GM23338 (cell line): ENCODE results near the gene PRCC. TPM values are rescaled to one million over a fixed set of nuclear protein-coding genes. Genes with fewer than 3 reads are reported as not detected.

Experiments used
- ATAC-seq: fragments of 200-7000 bp; cut with Tn5 transposase; 3 replicates; pipeline ENCODE4 v1.9.1; 2020
- DNase-seq: peaks from one replicate; pipeline ENCODE4 v3.0.0-alpha.2; 2015; ENCODE audit warnings: low spot score
- H2AFZ ChIP-seq: fragments of 200-600 bp; sonication (generic); 2 replicates; pipeline ENCODE4 v1.8.0; 2016; ENCODE audit warnings: antibody characterized with exemption, mild to moderate bottlenecking, moderate library complexity
- H3F3A ChIP-seq: fragments of 200-600 bp; sonication (generic); replicated peaks from 2 replicates; pipeline ENCODE4 v1.8.0; 2017; ENCODE audit warnings: antibody characterized with exemption, mixed run types, low read depth
- H3K27ac ChIP-seq: fragments of 200-600 bp; sonication (generic); 2 replicates; pipeline ENCODE4 v1.6.1; 2016; ENCODE audit warnings: low read depth
- H3K27me3 ChIP-seq: fragments of 200-600 bp; sonication (generic); 2 replicates; pipeline ENCODE4 v1.8.0; 2016; ENCODE audit warnings: mild to moderate bottlenecking, mixed run types, moderate library complexity; ENCODE audit not compliant: insufficient read depth
- H3K36me3 ChIP-seq: fragments of 200-600 bp; sonication (generic); 2 replicates; pipeline ENCODE4 v1.8.0; 2016; ENCODE audit warnings: mild to moderate bottlenecking; ENCODE audit not compliant: insufficient read depth
- H3K4me1 ChIP-seq: fragments of 200-600 bp; sonication (generic); 2 replicates; pipeline ENCODE4 v1.8.0; 2016; ENCODE audit warnings: mild to moderate bottlenecking, moderate library complexity; ENCODE audit not compliant: insufficient read depth
- H3K4me2 ChIP-seq: fragments of 200-600 bp; sonication (generic); 2 replicates; pipeline ENCODE4 v1.7.1; 2017; ENCODE audit warnings: mixed run types
- H3K4me3 ChIP-seq: fragments of 200-600 bp; sonication (generic); 2 replicates; pipeline ENCODE4 v1.6.1; 2016; ENCODE audit warnings: mixed run types
- H3K79me2 ChIP-seq: fragments of 200-600 bp; sonication (generic); replicated peaks from 2 replicates; pipeline ENCODE4 v1.8.0; 2017; ENCODE audit warnings: mild to moderate bottlenecking; ENCODE audit not compliant: insufficient read depth
- H3K9me2 ChIP-seq: fragments of 200-600 bp; sonication (generic); 2 replicates; pipeline ENCODE4 v1.8.0; 2017; ENCODE audit not compliant: insufficient read depth
- H4K20me1 ChIP-seq: fragments of 200-600 bp; sonication (generic); replicated peaks from 2 replicates; pipeline ENCODE4 v1.8.0; 2017; ENCODE audit warnings: mild to moderate bottlenecking; ENCODE audit not compliant: insufficient read depth
- H3K27ac Mint-ChIP-seq: 2 replicates; pipeline ENCODE4 v1.8.0; 2020; ENCODE audit warnings: inconsistent platforms, mild to moderate bottlenecking, moderate library complexity, mixed read lengths
- H3K27me3 Mint-ChIP-seq: 3 replicates; pipeline ENCODE4 v1.8.0; 2022; ENCODE audit warnings: low read depth, mild to moderate bottlenecking, moderate library complexity, mixed read lengths, inconsistent platforms; ENCODE audit not compliant: insufficient read depth, poor library complexity
- H3K36me3 Mint-ChIP-seq: 3 replicates; pipeline ENCODE4 v1.8.0; 2021; ENCODE audit warnings: low read depth, mild to moderate bottlenecking, inconsistent platforms, moderate library complexity, mixed read lengths
- H3K4me1 Mint-ChIP-seq: 3 replicates; pipeline ENCODE4 v1.8.0; 2020; ENCODE audit warnings: mild to moderate bottlenecking, inconsistent platforms, mixed read lengths
- H3K4me3 Mint-ChIP-seq: 3 replicates; pipeline ENCODE4 v1.8.0; 2021; ENCODE audit warnings: moderate library complexity, mild to moderate bottlenecking, inconsistent platforms, mixed read lengths
- H3K9me3 Mint-ChIP-seq: 3 replicates; pipeline ENCODE4 v1.8.0; 2020; ENCODE audit warnings: moderate library complexity, mild to moderate bottlenecking, inconsistent platforms, mixed read lengths
- CREB1 ChIP-seq: fragments of 250-450 bp; sonication (Bioruptor Pico); IDR thresholded peaks from 2 replicates; pipeline ENCODE4 v1.5.0; 2020; ENCODE audit warnings: low read depth, mild to moderate bottlenecking, moderate library complexity
- EZH2 ChIP-seq: fragments of 200-600 bp; sonication (generic); IDR thresholded peaks from one replicate; pipeline ENCODE4 v1.8.0; 2017; ENCODE audit warnings: antibody characterized with exemption, mild to moderate bottlenecking, low read depth; ENCODE audit not compliant: unreplicated experiment
- EZH2phosphoT487 ChIP-seq: fragments of 200-600 bp; sonication (generic); IDR thresholded peaks from one replicate; pipeline ENCODE4 v1.8.1; 2018; ENCODE audit warnings: antibody characterized with exemption; ENCODE audit not compliant: unreplicated experiment
- JUNB ChIP-seq: IDR thresholded peaks from one replicate; pipeline ENCODE4 v1.6.1; 2016; ENCODE audit warnings: antibody characterized with exemption; ENCODE audit not compliant: unreplicated experiment
- NANOG ChIP-seq: IDR thresholded peaks from 2 replicates; pipeline ENCODE4 v1.6.1; 2016; ENCODE audit warnings: antibody characterized with exemption, borderline replicate concordance
- POLR2AphosphoS5 ChIP-seq: IDR thresholded peaks from 2 replicates; pipeline ENCODE4 v1.6.1; 2016; ENCODE audit warnings: antibody characterized with exemption, low read depth
- STAT1 ChIP-seq: IDR thresholded peaks from one replicate; pipeline ENCODE4 v1.6.1; 2016; ENCODE audit warnings: antibody characterized with exemption; ENCODE audit not compliant: unreplicated experiment
- ZNF114 ChIP-seq: fragments of 250-450 bp; sonication (Bioruptor Pico); IDR thresholded peaks from 2 replicates; pipeline ENCODE4 v1.5.0; 2020; ENCODE audit warnings: mild to moderate bottlenecking, moderate library complexity
- ZNF331 ChIP-seq: fragments of 250-450 bp; sonication (Bioruptor Pico); IDR thresholded peaks from 2 replicates; pipeline ENCODE4 v1.5.0; 2020; ENCODE audit warnings: low read depth, mild to moderate bottlenecking, moderate library complexity
- ZNF462 ChIP-seq: fragments of 250-450 bp; sonication (Bioruptor Pico); IDR thresholded peaks from 2 replicates; pipeline ENCODE4 v1.5.0; 2020; ENCODE audit warnings: mild to moderate bottlenecking, moderate library complexity
- polyA plus RNA-seq: library from polyadenylated mRNA; unstranded; fragments of >200 nt; fragmentation: Nextera tagmentation; extraction: Ambion mirVana; gene quantifications from 2 replicates; pipeline ENCODE4 v1.2.1, GENCODE V29; 2016
- total RNA-seq: library from RNA; depleted of rRNA; stranded (reverse); fragments of >200 nt; shearing (Covaris generic); gene quantifications from 2 replicates; pipeline ENCODE4 v1.2.3, GENCODE V29; 2014
- TF ChIP-seq, protein P1 (sequence below), 2 experiments: fragments of 200-600 bp in 1 of 2; sonication (generic) in 1 of 2; conservative IDR thresholded peaks; 2 replicates each; pipeline versions ENCODE4 v1.5.1 to v1.6.1; 2016 to 2017; ENCODE audit warnings: antibody characterized with exemption in 2 of 2, low read depth in 2 of 2, mild to moderate bottlenecking in 2 of 2, moderate library complexity in 1 of 2
- TF ChIP-seq, protein P2 (sequence below): IDR thresholded peaks from one replicate; pipeline ENCODE4 v1.6.1; 2018; ENCODE audit warnings: antibody characterized with exemption; ENCODE audit not compliant: unreplicated experiment
- TF ChIP-seq, protein P3 (sequence below): IDR thresholded peaks from 2 replicates; pipeline ENCODE4 v1.6.1; 2016; ENCODE audit warnings: antibody characterized with exemption

The PRCC gene
- total and polyA plus RNA-seq, 2 experiments from 2014 or later, result 66.2 to 72.9 TPM

- Mint-ChIP-seq H3K9me3 (no peaks in the 10 kb centered on the region), H3K36me3 (peaks cover 73% of the 10 kb centered on the region), H3K4me1 (no peaks in the 10 kb centered on the region), H3K27me3 (peaks cover 4% of the 10 kb centered on the region), H3K4me3 (no peak overlapping the region), H3K27ac (no peak overlapping the region)
- H3K79me2 ChIP-seq, result peaks cover 38% of the 10 kb centered on the region
- H3F3A ChIP-seq, result peaks cover 6% of the 10 kb centered on the region; the same call in 1 of the 2 replicates
- no peak overlapping the region for H3K4me3 ChIP-seq
- H3K27me3 ChIP-seq, result no peaks in the 10 kb centered on the region
- no peak for ATAC-seq
- TF ChIP-seq CREB1 (CRISPR knock-in tag) (no peak), ZNF462 (CRISPR knock-in tag) (no peak), POLR2AphosphoS5 (no peak), EZH2phosphoT487 (no peak), ZNF114 (CRISPR knock-in tag) (no peak), EZH2 (no peak), NANOG (no peak), STAT1 (no peak), JUNB (no peak), ZNF331 (CRISPR knock-in tag) (no peak)
- TF ChIP-seq, protein P1, sequence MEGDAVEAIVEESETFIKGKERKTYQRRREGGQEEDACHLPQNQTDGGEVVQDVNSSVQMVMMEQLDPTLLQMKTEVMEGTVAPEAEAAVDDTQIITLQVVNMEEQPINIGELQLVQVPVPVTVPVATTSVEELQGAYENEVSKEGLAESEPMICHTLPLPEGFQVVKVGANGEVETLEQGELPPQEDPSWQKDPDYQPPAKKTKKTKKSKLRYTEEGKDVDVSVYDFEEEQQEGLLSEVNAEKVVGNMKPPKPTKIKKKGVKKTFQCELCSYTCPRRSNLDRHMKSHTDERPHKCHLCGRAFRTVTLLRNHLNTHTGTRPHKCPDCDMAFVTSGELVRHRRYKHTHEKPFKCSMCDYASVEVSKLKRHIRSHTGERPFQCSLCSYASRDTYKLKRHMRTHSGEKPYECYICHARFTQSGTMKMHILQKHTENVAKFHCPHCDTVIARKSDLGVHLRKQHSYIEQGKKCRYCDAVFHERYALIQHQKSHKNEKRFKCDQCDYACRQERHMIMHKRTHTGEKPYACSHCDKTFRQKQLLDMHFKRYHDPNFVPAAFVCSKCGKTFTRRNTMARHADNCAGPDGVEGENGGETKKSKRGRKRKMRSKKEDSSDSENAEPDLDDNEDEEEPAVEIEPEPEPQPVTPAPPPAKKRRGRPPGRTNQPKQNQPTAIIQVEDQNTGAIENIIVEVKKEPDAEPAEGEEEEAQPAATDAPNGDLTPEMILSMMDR (conservative IDR thresholded peaks at IDR 0.05; ENCODE audit: low read depth in 2 of 2), result no peak
- TF ChIP-seq, protein P2, sequence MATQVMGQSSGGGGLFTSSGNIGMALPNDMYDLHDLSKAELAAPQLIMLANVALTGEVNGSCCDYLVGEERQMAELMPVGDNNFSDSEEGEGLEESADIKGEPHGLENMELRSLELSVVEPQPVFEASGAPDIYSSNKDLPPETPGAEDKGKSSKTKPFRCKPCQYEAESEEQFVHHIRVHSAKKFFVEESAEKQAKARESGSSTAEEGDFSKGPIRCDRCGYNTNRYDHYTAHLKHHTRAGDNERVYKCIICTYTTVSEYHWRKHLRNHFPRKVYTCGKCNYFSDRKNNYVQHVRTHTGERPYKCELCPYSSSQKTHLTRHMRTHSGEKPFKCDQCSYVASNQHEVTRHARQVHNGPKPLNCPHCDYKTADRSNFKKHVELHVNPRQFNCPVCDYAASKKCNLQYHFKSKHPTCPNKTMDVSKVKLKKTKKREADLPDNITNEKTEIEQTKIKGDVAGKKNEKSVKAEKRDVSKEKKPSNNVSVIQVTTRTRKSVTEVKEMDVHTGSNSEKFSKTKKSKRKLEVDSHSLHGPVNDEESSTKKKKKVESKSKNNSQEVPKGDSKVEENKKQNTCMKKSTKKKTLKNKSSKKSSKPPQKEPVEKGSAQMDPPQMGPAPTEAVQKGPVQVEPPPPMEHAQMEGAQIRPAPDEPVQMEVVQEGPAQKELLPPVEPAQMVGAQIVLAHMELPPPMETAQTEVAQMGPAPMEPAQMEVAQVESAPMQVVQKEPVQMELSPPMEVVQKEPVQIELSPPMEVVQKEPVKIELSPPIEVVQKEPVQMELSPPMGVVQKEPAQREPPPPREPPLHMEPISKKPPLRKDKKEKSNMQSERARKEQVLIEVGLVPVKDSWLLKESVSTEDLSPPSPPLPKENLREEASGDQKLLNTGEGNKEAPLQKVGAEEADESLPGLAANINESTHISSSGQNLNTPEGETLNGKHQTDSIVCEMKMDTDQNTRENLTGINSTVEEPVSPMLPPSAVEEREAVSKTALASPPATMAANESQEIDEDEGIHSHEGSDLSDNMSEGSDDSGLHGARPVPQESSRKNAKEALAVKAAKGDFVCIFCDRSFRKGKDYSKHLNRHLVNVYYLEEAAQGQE, result no peak
- TF ChIP-seq, protein P3, sequence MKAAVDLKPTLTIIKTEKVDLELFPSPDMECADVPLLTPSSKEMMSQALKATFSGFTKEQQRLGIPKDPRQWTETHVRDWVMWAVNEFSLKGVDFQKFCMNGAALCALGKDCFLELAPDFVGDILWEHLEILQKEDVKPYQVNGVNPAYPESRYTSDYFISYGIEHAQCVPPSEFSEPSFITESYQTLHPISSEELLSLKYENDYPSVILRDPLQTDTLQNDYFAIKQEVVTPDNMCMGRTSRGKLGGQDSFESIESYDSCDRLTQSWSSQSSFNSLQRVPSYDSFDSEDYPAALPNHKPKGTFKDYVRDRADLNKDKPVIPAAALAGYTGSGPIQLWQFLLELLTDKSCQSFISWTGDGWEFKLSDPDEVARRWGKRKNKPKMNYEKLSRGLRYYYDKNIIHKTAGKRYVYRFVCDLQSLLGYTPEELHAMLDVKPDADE, result no peak
- H3K4me1 ChIP-seq, result no peaks in the 10 kb centered on the region
- no peaks in the 10 kb centered on the region for H3K9me2 ChIP-seq
- no peak overlapping the region for H3K27ac ChIP-seq
- no peak overlapping the region for H2AFZ ChIP-seq
- peaks cover 49% of the 10 kb centered on the region for H4K20me1 ChIP-seq
- peaks cover 31% of the 10 kb centered on the region for H3K36me3 ChIP-seq
- no peak overlapping the region for H3K4me2 ChIP-seq
- no peak for DNase-seq
These were observed 19.3 kb downstream of the PRCC start for GRCh38 chr1:156786640-156787039.
